BLaER1 (cell line): Measurements from ENCODE around the gene ABO.

Experiments used
- H3K27ac ChIP-seq: shearing (Covaris generic); formaldehyde crosslinking; 2 replicates; pipeline ENCODE4 v1.8.1; 2022
- H3K27me3 ChIP-seq: shearing (Covaris generic); formaldehyde crosslinking; 2 replicates; pipeline ENCODE4 v1.8.1; 2022
- H3K36me3 ChIP-seq: shearing (Covaris generic); formaldehyde crosslinking; 2 replicates; pipeline ENCODE4 v1.8.1; 2022
- H3K4me1 ChIP-seq: shearing (Covaris generic); formaldehyde crosslinking; 2 replicates; pipeline ENCODE4 v1.8.1; 2022
- H3K4me2 ChIP-seq: shearing (Covaris generic); formaldehyde crosslinking; 2 replicates; pipeline ENCODE4 v1.8.1; 2022
- H3K4me3 ChIP-seq: shearing (Covaris generic); formaldehyde crosslinking; 2 replicates; pipeline ENCODE4 v1.8.1; 2022
- H3K9ac ChIP-seq: shearing (Covaris generic); formaldehyde crosslinking; 2 replicates; pipeline ENCODE4 v1.8.1; 2022
- H3K9me3 ChIP-seq: shearing (Covaris generic); formaldehyde crosslinking; 2 replicates; pipeline ENCODE4 v1.8.1; 2022
- H4K20me1 ChIP-seq: shearing (Covaris generic); formaldehyde crosslinking; 2 replicates; pipeline ENCODE4 v1.8.1; 2022
- Cebpa-rat ChIP-seq: shearing (Covaris generic); IDR thresholded peaks from 2 replicates; pipeline ENCODE4 v1.8.1; 2022

Gene ABO

DNA sequence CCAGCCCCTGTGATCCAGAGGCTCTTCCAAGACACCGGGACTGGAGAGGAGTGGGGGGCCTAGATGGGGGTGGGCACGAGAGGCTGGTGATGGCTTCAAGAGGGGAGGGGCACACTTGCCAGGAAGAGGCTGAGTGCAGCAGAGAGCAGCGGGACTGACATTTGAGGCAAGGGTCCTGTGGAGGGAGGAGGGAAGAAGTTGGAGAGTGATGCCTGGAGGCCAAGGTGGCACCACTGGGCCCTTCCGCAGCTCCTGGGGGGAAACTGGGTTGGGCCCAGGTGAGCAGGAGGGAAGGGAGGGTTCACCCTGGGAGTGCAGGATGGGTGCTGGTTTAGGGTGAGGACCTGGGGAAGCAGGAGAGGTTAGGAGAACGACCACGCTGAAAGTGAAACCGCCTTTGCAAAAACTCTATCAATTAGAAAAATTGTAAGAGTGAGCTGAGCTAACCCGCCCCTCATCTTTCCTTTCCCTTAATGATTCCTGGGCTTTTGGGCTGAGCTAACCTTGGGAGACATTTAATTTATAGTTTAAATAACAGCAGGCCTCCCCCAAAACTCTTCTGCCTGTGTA is 26.2 kb downstream of the ABO start:
- no peak overlapping the region for H3K9ac ChIP-seq
- no peak for TF ChIP-seq Cebpa-rat

DNA sequence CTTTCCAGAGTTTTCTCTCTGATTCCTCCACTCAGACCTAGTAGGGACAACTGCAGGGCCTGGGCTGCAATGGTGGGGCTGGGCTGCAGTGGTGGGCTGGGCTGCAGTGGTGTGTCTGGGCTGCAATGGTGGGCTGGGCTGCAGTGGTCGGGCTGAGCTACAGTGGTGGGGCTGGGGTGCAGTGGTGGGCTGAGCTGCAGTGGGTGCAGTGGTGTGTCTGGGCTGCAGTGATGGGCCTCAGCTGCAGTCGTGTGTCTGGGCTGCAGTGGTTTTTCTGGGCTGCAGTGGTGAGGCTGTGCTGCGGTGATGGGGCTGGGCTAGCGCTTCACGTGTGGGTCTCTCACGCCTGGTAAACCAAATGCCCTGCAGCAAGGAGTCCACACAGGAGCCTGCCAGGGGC is 27.4 kb downstream of the ABO start:
- peaks cover 11% of the 10 kb centered on the region for H3K4me1 ChIP-seq
- H3K27ac ChIP-seq, result no peak overlapping the region
- no peak overlapping the region for H3K9ac ChIP-seq
- no peaks in the 10 kb centered on the region for H3K9me3 ChIP-seq
- no peak overlapping the region for H3K4me3 ChIP-seq
- TF ChIP-seq Cebpa-rat, result no peak
- no peaks in the 10 kb centered on the region for H3K36me3 ChIP-seq
- no peaks in the 10 kb centered on the region for H3K27me3 ChIP-seq
- no peaks in the 10 kb centered on the region for H4K20me1 ChIP-seq
- H3K4me2 ChIP-seq, result no peak overlapping the region

More for the DNA sequence above, 26.2 kb downstream of the ABO start:
- no peaks in the 10 kb centered on the region for H4K20me1 ChIP-seq
- no peak overlapping the region for H3K27ac ChIP-seq
- H3K4me1 ChIP-seq, result peaks cover 11% of the 10 kb centered on the region
- H3K27me3 ChIP-seq, result no peaks in the 10 kb centered on the region
- H3K4me2 ChIP-seq, result no peak overlapping the region
- H3K9me3 ChIP-seq, result peaks cover under 1% of the 10 kb centered on the region; the same call in 1 of the 2 replicates
- no peak overlapping the region for H3K4me3 ChIP-seq
- no peaks in the 10 kb centered on the region for H3K36me3 ChIP-seq

DNA sequence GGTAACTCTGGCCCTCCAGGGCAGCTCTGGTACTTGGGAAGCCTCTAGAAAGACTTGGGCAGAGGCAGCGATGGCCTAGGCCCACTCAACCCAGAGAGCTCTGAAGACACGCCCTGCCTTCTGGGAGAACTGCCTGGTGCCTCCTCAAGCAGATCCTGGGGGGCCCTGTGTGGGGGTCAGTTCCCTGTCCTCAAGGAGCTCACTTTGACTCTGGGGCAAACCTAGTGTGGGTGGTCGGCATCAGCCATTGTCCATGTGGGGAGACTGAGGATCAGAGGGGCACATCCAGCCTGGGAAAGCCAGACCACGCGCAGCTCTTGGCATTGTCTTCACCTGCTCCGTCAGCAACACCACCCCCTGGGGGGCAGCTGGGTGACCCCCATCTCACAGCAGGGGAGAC is 28.0 kb downstream of the ABO start:
- Histone ChIP-seq H3K27me3 (no peaks in the 10 kb centered on the region), H3K9ac (no peak overlapping the region), H3K4me3 (no peak overlapping the region), H3K27ac (no peak overlapping the region), H4K20me1 (no peaks in the 10 kb centered on the region), H3K4me1 (peaks cover 4% of the 10 kb centered on the region), H3K4me2 (no peak overlapping the region), H3K9me3 (no peaks in the 10 kb centered on the region), H3K36me3 (no peaks in the 10 kb centered on the region)
- TF ChIP-seq Cebpa-rat, result no peak

GRCh38 chr9:133246562-133246961 is 28.4 kb downstream of the ABO start:
- H3K4me3 ChIP-seq, result no peak overlapping the region

GRCh38 chr9:133242991-133243390 is 32.0 kb downstream of the ABO start:
- Histone ChIP-seq H3K27me3 (no peaks in the 10 kb centered on the region), H3K4me2 (no peak overlapping the region), H3K36me3 (no peaks in the 10 kb centered on the region), H3K4me1 (peaks cover 16% of the 10 kb centered on the region), H3K4me3 (no peak overlapping the region), H3K9ac (no peak overlapping the region), H4K20me1 (no peaks in the 10 kb centered on the region), H3K27ac (no peak overlapping the region), H3K9me3 (no peaks in the 10 kb centered on the region)
- TF ChIP-seq Cebpa-rat, result no peak

More at GRCh38 chr9:133246562-133246961, 28.4 kb downstream of the ABO start:
- Histone ChIP-seq H3K4me2 (no peak overlapping the region), H3K9me3 (no peaks in the 10 kb centered on the region), H4K20me1 (no peaks in the 10 kb centered on the region), H3K27ac (no peak overlapping the region), H3K4me1 (no peaks in the 10 kb centered on the region), H3K9ac (no peak overlapping the region), H3K36me3 (no peaks in the 10 kb centered on the region), H3K27me3 (no peaks in the 10 kb centered on the region)
- TF ChIP-seq Cebpa-rat, result no peak

DNA sequence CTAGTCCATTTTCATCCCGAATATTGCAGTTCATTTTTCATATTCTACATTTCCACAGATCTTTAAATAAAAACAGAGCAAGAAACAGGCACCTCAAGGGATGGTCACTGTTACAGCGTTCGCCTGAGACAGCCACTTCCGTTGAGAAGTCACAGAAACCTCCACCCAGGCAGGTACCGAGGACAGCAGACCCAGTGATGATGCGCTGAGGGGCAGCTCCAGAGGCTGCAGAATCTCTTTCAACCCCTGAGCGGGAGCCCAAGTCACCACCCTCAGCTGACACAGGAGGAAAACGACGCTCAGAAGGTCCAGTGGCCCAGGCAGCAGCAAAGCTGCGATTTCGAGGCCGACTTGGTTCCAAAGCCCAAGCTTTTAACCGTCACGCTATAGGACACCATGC is 32.8 kb downstream of the ABO start:
- Histone ChIP-seq H3K27ac (no peak overlapping the region), H3K4me2 (no peak overlapping the region), H3K9ac (no peak overlapping the region), H3K4me1 (peaks cover 23% of the 10 kb centered on the region), H4K20me1 (no peaks in the 10 kb centered on the region), H3K27me3 (no peaks in the 10 kb centered on the region), H3K36me3 (no peaks in the 10 kb centered on the region), H3K9me3 (no peaks in the 10 kb centered on the region), H3K4me3 (no peak overlapping the region)
- TF ChIP-seq Cebpa-rat, result no peak

DNA sequence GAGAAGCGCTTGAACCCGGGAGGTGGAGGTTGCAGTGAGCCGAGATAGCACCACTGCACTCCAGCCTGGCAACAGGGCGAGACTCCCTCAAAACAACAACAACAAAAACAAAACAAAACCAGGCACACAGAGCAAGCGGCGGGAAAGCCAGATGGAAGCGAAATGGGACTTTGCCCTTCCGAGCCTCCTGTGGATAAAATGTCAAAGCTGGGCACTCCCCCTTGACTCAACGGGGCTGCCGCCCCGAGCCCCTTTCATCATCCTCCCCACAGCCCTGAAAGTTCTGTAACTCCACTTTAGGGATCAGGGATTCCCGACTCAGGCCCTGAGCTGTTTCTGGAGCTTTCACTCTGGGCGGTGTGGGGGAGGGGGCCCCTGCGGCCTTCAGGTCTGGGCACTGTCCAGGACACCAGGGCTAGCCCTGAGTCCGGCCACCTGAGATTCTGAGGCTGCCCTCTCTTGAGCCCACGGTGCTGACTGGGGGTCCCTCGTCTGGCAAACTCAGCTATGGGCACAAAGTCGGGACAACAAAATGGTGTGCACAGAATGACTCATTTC is 35.4 kb downstream of the ABO start:
- H3K9ac ChIP-seq, result no peak overlapping the region
- H3K27ac ChIP-seq, result no peak overlapping the region
- no peak overlapping the region for H3K4me3 ChIP-seq
- no peaks in the 10 kb centered on the region for H4K20me1 ChIP-seq
- H3K4me1 ChIP-seq, result peaks cover 44% of the 10 kb centered on the region
- no peaks in the 10 kb centered on the region for H3K27me3 ChIP-seq
- H3K9me3 ChIP-seq, result no peaks in the 10 kb centered on the region
- peak overlapping the region; percentile 68 for H3K4me2 ChIP-seq
- TF ChIP-seq Cebpa-rat, result no peak
- H3K36me3 ChIP-seq, result no peaks in the 10 kb centered on the region

DNA sequence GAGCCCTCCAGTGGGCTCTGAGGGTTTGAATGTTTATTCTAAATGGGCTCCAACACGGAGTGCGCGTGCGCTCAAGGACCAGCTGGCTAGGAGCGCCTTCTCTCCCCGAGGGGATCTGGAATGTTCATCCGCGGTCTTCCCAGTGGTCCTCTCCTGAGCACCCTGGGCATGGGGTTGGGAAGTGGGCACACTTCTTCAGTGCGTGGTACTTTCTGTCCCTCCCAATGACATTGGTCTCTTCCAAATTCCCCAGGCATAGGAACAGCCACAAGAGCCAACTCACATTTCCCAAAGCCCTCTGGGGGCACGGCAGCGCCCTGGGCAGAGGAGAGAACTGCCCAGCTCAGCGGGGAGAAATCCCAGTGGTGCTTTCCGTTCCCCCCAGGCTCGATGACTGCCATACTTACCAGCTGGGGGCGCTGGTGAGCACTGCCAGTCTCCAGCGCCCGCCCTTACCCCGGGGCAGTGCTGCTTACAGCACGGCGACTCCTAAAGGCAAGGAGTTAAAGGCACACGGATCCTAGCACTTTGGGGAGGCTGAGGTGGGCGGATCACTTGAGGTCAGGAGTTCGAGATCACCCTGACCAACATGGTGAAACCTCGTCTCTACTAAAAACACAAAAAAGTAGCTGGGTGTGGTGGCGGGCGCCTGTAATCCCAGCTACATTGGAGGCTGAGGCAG is 36.0 kb downstream of the ABO start:
- no peaks in the 10 kb centered on the region for H3K9me3 ChIP-seq
- H3K27me3 ChIP-seq, result no peaks in the 10 kb centered on the region
- H3K9ac ChIP-seq, result no peak overlapping the region
- no peak for TF ChIP-seq Cebpa-rat
- peak overlapping the region; percentile 68 for H3K4me2 ChIP-seq
- H4K20me1 ChIP-seq, result no peaks in the 10 kb centered on the region
- no peak overlapping the region for H3K27ac ChIP-seq
- H3K36me3 ChIP-seq, result no peaks in the 10 kb centered on the region
- H3K4me1 ChIP-seq, result peaks cover 50% of the 10 kb centered on the region
- peak overlapping the region; percentile 42 for H3K4me3 ChIP-seq

- H3K9ac ChIP-seq, result no peak overlapping the region
- TF ChIP-seq Cebpa-rat, result no peak
- H3K4me1 ChIP-seq, result peaks cover 51% of the 10 kb centered on the region
- no peak overlapping the region for H3K27ac ChIP-seq
- peak overlapping the region; percentile 42 for H3K4me3 ChIP-seq
- H3K27me3 ChIP-seq, result no peaks in the 10 kb centered on the region
- H3K36me3 ChIP-seq, result no peaks in the 10 kb centered on the region
- no peaks in the 10 kb centered on the region for H4K20me1 ChIP-seq
- peak overlapping the region; percentile 68 for H3K4me2 ChIP-seq
- no peaks in the 10 kb centered on the region for H3K9me3 ChIP-seq
Observed at GRCh38 chr9:133238272-133238850, 36.6 kb downstream of the ABO start.
